Gastrocnemius medialis (tissue), 4 donors: ENCODE results near the gene TSPAN15.

Experiments used
- CTCF ChIP-seq, 5 experiments: fragments of 450-650 bp in 3 of 5; fragments of 200-600 bp in 2 of 5; sonication (generic) in 2 of 5; IDR thresholded peaks in 4 of 5; conservative IDR thresholded peaks in 1 of 5; 1 replicate in 4 of 5; 2 replicates in 1 of 5; pipeline ENCODE4 v1.5.1; 2016 to 2019; ENCODE audit warnings: antibody characterized with exemption in 5 of 5, mild to moderate bottlenecking in 3 of 5, moderate library complexity in 3 of 5
- POLR2A ChIP-seq, 2 donors: fragments of 450-650 bp; IDR thresholded peaks; one replicate each; pipeline ENCODE4 v1.6.1; 2017; ENCODE audit warnings: antibody characterized with exemption in 2 of 2, mild to moderate bottlenecking in 2 of 2, moderate library complexity in 2 of 2

- TF ChIP-seq CTCF (IDR thresholded peaks at IDR 0.05 in 4 of 5, conservative IDR thresholded peaks at IDR 0.05 in 1 of 5): no peak
- no peak for TF ChIP-seq POLR2A (IDR thresholded peaks at IDR 0.05)
Measured at GRCh38 chr10:69513617-69514016, 62.4 kb downstream of the TSPAN15 start.
